Keratinocyte (primary cell): ENCODE results near the gene ZNF428. TPM values are rescaled to one million over a fixed set of nuclear protein-coding genes. Genes with fewer than 3 reads are reported as not detected.

ENCODE experiments used
- DNase-seq: peaks from one replicate; pipeline ENCODE4 v3.0.0-alpha.2; 2011; ENCODE audit warnings: low read depth, missing footprints, low spot score
- FAIRE-seq: peaks from 2 replicates; lab custom pipeline; 2011; peaks lifted over from hg19 to GRCh38; lab: Jason Lieb, UNC
- H2AFZ ChIP-seq: 2 replicates; pipeline ENCODE4 v1.6.0; 2012; ENCODE audit warnings: low read length, control low read depth, inconsistent platforms; ENCODE audit not compliant: control insufficient read depth
- H3K27ac ChIP-seq: 2 replicates; pipeline ENCODE4 v1.5.1; 2011; ENCODE audit warnings: low read length; ENCODE audit not compliant: control insufficient read depth, insufficient read depth
- H3K27me3 ChIP-seq: 3 replicates; pipeline ENCODE4 v1.6.0; 2011; ENCODE audit warnings: low read length; ENCODE audit not compliant: control insufficient read depth, insufficient read depth; ENCODE audit errors: extremely low read depth
- H3K36me3 ChIP-seq, 2 experiments: 2 replicates in 1 of 2; 3 replicates in 1 of 2; pipeline ENCODE4 v1.5.1; 2011; ENCODE audit warnings: low read length in 2 of 2, mild to moderate bottlenecking in 1 of 2; ENCODE audit not compliant: control insufficient read depth in 2 of 2, insufficient read depth in 2 of 2; ENCODE audit errors: extremely low read depth in 1 of 2
- H3K4me1 ChIP-seq: 3 replicates; pipeline ENCODE4 v1.5.1; 2011; ENCODE audit warnings: low read length; ENCODE audit not compliant: control insufficient read depth, insufficient read depth; ENCODE audit errors: extremely low read depth
- H3K4me2 ChIP-seq: 3 replicates; pipeline ENCODE4 v1.6.0; 2011; ENCODE audit warnings: low read depth, low read length; ENCODE audit not compliant: control insufficient read depth, insufficient read depth; ENCODE audit errors: extremely low read depth
- H3K4me3 ChIP-seq, 3 experiments: fragments of 200-600 bp in 1 of 3; sonication (generic) in 1 of 3; 2 replicates in 2 of 3; 3 replicates in 1 of 3; pipeline ENCODE4 v1.5.1; 2011 to 2016; ENCODE audit warnings: low read length in 3 of 3, mild to moderate bottlenecking in 3 of 3, control low read depth in 2 of 3, inconsistent platforms in 1 of 3, low read depth in 1 of 3, mixed read lengths in 1 of 3, mixed run types in 1 of 3, moderate library complexity in 1 of 3; ENCODE audit not compliant: control insufficient read depth in 2 of 3, insufficient read depth in 2 of 3; ENCODE audit errors: extremely low read depth in 1 of 3
- H3K79me2 ChIP-seq: 2 replicates; pipeline ENCODE4 v1.6.0; 2012; ENCODE audit warnings: low read length; ENCODE audit not compliant: control insufficient read depth, insufficient read depth
- H3K9ac ChIP-seq: 3 replicates; pipeline ENCODE4 v1.6.0; 2011; ENCODE audit warnings: low read length; ENCODE audit not compliant: control insufficient read depth, insufficient read depth; ENCODE audit errors: extremely low read depth
- H3K9me1 ChIP-seq: 3 replicates; pipeline ENCODE4 v1.6.0; 2011; ENCODE audit warnings: low read length; ENCODE audit not compliant: control insufficient read depth, insufficient read depth; ENCODE audit errors: extremely low read depth
- H3K9me3 ChIP-seq: 2 replicates; pipeline ENCODE4 v1.5.1; 2012; ENCODE audit warnings: low read depth, low read length; ENCODE audit not compliant: control insufficient read depth
- H4K20me1 ChIP-seq: 3 replicates; pipeline ENCODE4 v1.6.0; 2011; ENCODE audit warnings: low read length; ENCODE audit not compliant: control insufficient read depth, insufficient read depth; ENCODE audit errors: extremely low read depth
- CTCF ChIP-seq, 3 experiments: IDR thresholded peaks in 1 of 3; conservative IDR thresholded peaks in 1 of 3; optimal IDR thresholded peaks in 1 of 3; 2 replicates in 2 of 3; 3 replicates in 1 of 3; pipeline versions ENCODE3 to v1.5.1; 2011; ENCODE audit warnings: low read length in 3 of 3, mild to moderate bottlenecking in 3 of 3, moderate library complexity in 2 of 3, control low read depth in 1 of 3, inconsistent platforms in 1 of 3; ENCODE audit not compliant: insufficient read depth in 2 of 3; ENCODE audit errors: extremely low read depth in 1 of 3
- EZH2 ChIP-seq: IDR thresholded peaks from one replicate; pipeline ENCODE4 v1.6.1; 2012; ENCODE audit warnings: inconsistent platforms, mild to moderate bottlenecking, low read length, moderate library complexity
- dilution Hi-C: fragments of 300-500 bp; cut with MboI; formaldehyde crosslinking; loops from one replicate; pipeline ENCODE4 v1.7.0; 2020; ENCODE audit warnings: low sequenced_read_pairs; ENCODE audit not compliant: extremely low pct_ligation_motif_present
- polyA plus RNA-seq, 5 experiments: library from polyadenylated mRNA; depleted of rRNA in 3 of 5; stranded (reverse) in 3 of 5; stranded (forward) in 1 of 5; unstranded in 1 of 5; fragments of >200 nt; gene quantifications; 1 replicate in 1 of 5; 2 replicates in 3 of 5; 3 replicates in 1 of 5; pipeline versions ENCODE4 v1.2.1 to v1.2.3, GENCODE V29; 2011 to 2012; ENCODE audit warnings: missing spikeins in 2 of 5, low read depth in 1 of 5, low replicate concordance in 1 of 5

The ZNF428 gene
- polyA plus RNA-seq, 1 donor (not counting 4 experiments of a cell fraction or from before 2014, with no cell fraction given), result 13.9 TPM

DNA sequence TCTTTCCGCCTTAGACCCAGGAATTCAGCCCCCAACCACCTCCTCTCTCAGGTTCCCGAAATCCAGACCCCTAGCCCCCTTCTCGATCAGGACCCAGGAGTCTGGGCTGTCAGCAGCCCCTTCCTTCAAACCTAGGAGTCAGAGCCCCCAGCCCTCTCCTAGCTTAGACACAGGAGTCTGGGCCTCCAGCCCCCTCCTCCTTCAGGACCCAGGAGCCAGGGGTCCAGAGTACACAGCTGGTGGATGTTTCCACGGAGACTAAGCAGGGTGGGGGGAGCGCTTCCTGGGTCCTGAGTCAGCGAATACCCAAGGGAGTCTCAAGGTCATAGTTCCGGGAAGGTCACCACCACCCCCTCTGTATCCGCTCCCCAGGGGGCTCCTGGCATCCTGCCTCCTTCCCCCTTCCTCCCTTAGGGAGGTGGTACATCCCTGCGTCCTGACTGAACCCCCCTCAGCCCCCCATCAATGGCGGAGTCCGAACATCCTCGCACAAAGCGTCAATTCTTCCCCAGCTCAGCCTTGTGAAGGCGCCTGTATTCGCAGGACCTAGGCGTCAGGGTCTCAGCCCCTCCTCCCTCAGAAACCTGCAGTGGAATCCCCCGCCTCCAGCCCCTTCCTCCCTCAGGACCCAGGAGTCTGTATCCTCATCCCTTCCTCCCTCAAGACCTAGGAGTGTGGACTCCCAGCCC lies 15.6 kb upstream of the ZNF428 start:
- no peak for TF ChIP-seq CTCF (optimal IDR thresholded peaks at IDR 0.05 in 1 of 3, IDR thresholded peaks at IDR 0.05 in 1 of 3, conservative IDR thresholded peaks at IDR 0.05 in 1 of 3; ENCODE audit: extremely low read depth in 1 of 3, insufficient read depth in 2 of 3, low read length in 3 of 3)
- TF ChIP-seq EZH2, result no peak
- H3K27me3 ChIP-seq, result peaks cover 15% of the 10 kb centered on the region
- no peaks in the 10 kb centered on the region for H3K9me3 ChIP-seq
- peaks cover 15% of the 10 kb centered on the region for H3K4me1 ChIP-seq
- H3K9ac ChIP-seq, result no peak overlapping the region
- no peak overlapping the region for H3K4me2 ChIP-seq
- H3K4me3 ChIP-seq, result no peak overlapping the region
- FAIRE-seq (no peak), DNase-seq (no peak)
- no peak overlapping the region for H2AFZ ChIP-seq
- dilution Hi-C loops, result no loop called here
- H3K36me3 ChIP-seq, result no peaks in the 10 kb centered on the region
- H3K9me1 ChIP-seq, result no peaks in the 10 kb centered on the region
- no peak overlapping the region for H3K27ac ChIP-seq
- H4K20me1 ChIP-seq, result no peaks in the 10 kb centered on the region
- no peaks in the 10 kb centered on the region for H3K79me2 ChIP-seq

DNA sequence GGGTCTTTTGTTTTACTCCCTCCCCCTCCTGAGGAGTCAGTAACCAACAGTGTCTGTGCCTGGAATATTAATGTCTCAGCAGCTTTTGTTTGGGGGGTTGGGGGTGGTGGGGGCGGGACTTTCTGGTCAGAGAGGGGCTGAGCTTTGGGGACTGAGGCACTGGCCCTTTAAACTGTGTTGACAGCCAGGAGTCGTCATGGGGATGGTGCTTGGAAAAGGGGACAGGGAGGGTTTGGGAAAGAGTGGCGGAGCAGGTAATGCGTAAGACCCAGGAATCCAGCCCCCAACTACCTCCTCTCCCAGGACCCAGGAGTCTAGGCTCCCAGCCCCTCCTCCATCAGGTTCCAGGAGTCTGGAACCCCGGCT lies 15.1 kb upstream of the ZNF428 start:
- no peak for FAIRE-seq
- H3K4me2 ChIP-seq, result peak overlapping the region; percentile 77
- no peak for TF ChIP-seq CTCF (optimal IDR thresholded peaks at IDR 0.05 in 1 of 3, IDR thresholded peaks at IDR 0.05 in 1 of 3, conservative IDR thresholded peaks at IDR 0.05 in 1 of 3; ENCODE audit: extremely low read depth in 1 of 3, insufficient read depth in 2 of 3, low read length in 3 of 3)
- TF ChIP-seq EZH2, result no peak
- H3K27ac ChIP-seq, result no peak overlapping the region
- H3K36me3 ChIP-seq, result no peaks in the 10 kb centered on the region
- peaks cover 13% of the 10 kb centered on the region for H3K4me1 ChIP-seq
- H3K79me2 ChIP-seq, result no peaks in the 10 kb centered on the region
- peak overlapping the region in 1 of 3 experiments; percentile 44 for H3K4me3 ChIP-seq
- no peaks in the 10 kb centered on the region for H3K9me1 ChIP-seq
- no peaks in the 10 kb centered on the region for H3K9me3 ChIP-seq
- peaks cover 15% of the 10 kb centered on the region for H3K27me3 ChIP-seq
- dilution Hi-C loops, result no loop called here
- no peak for DNase-seq
- H2AFZ ChIP-seq, result no peak overlapping the region
- no peaks in the 10 kb centered on the region for H4K20me1 ChIP-seq
- H3K9ac ChIP-seq, result no peak overlapping the region
